GM12865 (cell line): Measurements from ENCODE around the gene PLP2.
A peak's percentile ranks its signal among the peaks of the same experiment; 100 is the strongest.
"Not testable (repeated sequence)": the region's sequence is repeated elsewhere in the genome, so short reads cannot be mapped to it uniquely, and the experiment has no call there.

Experiments used
- DNase-seq: peaks from one replicate; pipeline ENCODE4 v3.0.0; 2010; ENCODE audit warnings: low read depth
- H3K4me3 ChIP-seq: 2 replicates; pipeline ENCODE4 v1.5.1; 2011; ENCODE audit warnings: mild to moderate bottlenecking, low read depth, low read length, control low read depth
- TF ChIP-seq, protein P1 (sequence below): IDR thresholded peaks from 2 replicates; pipeline ENCODE4 v1.5.1; 2011; ENCODE audit warnings: low read length, control low read depth, low read depth, inconsistent platforms; ENCODE audit not compliant: insufficient read depth; ENCODE audit errors: missing control alignments

Gene PLP2, protein sequence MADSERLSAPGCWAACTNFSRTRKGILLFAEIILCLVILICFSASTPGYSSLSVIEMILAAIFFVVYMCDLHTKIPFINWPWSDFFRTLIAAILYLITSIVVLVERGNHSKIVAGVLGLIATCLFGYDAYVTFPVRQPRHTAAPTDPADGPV

DNA sequence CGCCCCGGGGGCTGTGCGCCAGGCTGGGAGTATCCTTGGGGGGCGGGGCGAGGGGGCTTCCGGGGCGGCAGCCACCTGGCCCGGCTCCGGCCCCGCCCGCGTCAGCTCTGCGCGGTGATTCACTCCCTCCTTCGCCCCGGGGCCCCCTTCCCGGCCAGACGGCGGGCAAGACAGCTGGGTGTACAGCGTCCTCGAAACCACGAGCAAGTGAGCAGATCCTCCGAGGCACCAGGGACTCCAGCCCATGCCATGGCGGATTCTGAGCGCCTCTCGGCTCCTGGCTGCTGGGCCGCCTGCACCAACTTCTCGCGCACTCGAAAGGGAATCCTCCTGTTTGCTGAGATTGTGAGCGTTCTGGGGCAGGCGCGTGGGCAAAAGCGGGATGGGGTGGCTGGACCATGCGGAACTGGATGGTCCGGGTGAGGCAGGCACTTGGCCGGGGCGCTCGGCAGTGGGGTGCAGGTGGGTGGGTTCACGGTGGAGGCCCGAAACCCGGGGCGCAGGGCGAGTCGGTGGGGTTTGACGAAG lies at the start of gene PLP2:
TSS of gene PLP2 (plus strand) at position 147 of the 528 bp plus-strand sequence. CDS start at position 250, 103 bp downstream.
- peak within 1 kb of the TSS; percentile 86 for H3K4me3 ChIP-seq
- DNase-seq = peak; percentile 69
- TF ChIP-seq, protein P1, sequence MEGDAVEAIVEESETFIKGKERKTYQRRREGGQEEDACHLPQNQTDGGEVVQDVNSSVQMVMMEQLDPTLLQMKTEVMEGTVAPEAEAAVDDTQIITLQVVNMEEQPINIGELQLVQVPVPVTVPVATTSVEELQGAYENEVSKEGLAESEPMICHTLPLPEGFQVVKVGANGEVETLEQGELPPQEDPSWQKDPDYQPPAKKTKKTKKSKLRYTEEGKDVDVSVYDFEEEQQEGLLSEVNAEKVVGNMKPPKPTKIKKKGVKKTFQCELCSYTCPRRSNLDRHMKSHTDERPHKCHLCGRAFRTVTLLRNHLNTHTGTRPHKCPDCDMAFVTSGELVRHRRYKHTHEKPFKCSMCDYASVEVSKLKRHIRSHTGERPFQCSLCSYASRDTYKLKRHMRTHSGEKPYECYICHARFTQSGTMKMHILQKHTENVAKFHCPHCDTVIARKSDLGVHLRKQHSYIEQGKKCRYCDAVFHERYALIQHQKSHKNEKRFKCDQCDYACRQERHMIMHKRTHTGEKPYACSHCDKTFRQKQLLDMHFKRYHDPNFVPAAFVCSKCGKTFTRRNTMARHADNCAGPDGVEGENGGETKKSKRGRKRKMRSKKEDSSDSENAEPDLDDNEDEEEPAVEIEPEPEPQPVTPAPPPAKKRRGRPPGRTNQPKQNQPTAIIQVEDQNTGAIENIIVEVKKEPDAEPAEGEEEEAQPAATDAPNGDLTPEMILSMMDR = no peak

DNA sequence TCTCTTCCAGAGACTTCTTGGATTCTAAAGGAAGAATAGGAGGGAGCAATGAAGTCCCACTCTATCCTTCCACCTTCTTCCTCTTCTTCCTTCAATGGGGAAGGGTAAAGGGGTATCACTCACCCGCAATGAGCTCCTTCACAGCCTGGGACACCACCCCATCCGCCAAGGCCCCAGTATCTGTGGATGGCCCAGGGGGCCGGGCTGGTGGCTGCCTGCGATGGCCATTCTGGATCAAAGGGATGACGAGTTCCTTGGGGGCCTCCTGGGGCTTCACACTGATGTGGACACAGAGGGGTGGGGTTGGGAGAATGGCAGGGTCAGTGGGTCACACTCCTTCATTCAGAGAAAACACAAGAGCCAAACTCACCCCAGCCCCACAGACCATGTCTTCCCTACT lies 49.2 kb upstream of the PLP2 start:
- H3K4me3 ChIP-seq = peak overlapping the region; percentile 91
- no peak for DNase-seq
- TF ChIP-seq, protein P1 = no peak

DNA sequence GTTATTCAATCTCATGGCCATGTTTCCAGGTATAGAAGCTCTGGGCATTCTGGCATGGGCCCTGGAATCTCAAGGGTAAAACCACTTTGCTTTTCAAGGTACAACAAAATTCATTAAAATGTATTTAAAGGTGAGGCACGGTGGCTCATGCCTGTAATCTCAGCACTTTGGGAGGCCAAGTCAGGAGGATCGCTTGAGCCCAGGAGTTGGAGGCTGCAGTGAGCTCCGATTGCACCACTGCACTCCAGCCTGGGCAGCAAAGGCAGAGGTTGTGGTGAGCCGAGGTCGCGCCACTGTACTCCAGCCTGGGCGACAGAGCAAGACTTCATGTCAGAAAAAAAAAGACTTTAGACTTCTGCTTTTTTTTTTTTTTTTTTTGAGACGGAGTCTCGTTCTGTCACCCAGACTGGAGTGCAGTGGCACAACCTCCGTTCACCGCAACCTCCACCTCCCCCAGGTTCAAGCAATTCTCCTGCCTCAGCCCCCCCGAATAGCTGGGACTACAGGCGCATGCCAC lies 43.9 kb upstream of the PLP2 start:
- DNase-seq, H3K4me3 ChIP-seq: not testable (repeated sequence)

DNA sequence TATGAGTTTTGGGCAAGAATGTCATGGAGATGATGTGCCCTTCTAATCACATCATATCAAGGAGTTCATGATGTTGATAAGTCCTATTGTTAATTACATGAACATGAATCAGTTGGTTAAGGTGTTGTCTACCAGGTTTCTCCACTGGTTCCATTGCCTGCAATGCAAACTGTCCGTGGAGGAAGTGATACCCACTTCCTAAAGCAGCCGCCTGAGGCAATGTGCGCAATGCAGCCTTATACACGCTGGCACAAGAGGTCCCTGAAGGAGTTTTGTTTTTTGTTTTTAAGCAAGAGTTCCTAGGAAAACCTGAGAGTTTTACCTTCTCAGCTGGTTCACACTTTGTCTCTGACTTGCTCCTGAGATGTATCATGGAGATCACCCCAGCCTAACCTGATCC lies 42.3 kb upstream of the PLP2 start:
- no peak overlapping the region for H3K4me3 ChIP-seq
- TF ChIP-seq, protein P1 = no peak
- DNase-seq = no peak

DNA sequence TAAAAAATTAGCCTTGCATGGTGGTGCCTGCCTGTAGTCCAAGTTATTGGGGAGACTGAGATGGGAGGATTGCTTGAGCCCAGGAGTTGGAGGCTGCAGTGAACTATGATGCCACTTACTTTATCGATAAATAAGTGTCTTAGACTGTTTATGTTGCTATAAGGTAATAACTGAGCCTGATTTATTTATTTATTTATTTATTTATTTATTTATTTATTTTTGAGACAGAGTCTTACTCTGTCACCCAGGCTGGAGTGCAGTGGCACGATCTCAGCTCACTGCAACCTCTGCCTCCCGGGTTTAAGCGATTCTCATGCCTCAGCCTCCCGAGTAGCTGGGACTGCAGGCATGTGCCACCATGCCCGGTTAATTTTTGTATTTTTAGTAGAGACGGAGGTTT lies 39.4 kb upstream of the PLP2 start:
- not testable (repeated sequence) for H3K4me3 ChIP-seq, DNase-seq

DNA sequence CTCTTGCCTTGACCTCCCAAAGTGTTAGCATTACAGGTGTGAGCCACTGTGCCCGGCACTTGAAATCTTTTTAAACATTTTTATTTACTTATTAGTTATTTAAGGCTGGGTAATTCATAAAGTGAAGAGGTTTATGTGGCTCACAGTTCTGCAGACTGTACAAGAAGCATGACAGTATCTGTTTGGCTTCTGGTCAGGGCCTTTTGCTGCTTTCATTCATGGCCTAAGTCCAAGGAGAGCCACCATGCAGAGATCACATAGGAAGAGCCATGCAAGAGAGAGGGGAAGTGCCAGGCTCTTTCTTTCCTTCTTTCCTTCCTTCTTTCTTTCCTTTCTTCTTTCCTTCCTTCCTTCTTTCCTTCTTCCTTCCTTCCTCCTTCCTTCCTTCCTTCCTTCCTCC lies 37.9 kb upstream of the PLP2 start:
- TF ChIP-seq, protein P1 = no peak
- no peak for DNase-seq
- H3K4me3 ChIP-seq = no peak overlapping the region

DNA sequence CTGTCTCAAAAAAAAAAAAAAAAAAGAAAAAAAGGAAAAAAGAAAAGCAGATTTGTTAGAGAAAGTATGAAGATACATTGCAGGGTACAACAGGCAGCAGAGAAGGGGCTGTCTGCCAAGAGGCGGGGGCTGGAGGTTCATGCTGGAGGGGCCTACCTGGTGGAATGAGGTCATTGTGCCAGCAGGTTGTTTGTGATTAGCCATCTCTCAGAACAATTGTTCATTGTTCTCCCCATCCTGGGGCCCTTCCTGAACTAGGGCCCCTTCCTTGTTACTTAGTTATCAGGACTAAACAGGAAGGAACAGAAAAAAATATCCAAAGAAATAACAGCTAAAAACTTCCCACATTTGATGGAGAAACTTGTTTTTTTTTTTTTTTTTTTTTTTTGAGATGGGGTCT lies 34.2 kb upstream of the PLP2 start:
- TF ChIP-seq, protein P1 = no peak

DNA sequence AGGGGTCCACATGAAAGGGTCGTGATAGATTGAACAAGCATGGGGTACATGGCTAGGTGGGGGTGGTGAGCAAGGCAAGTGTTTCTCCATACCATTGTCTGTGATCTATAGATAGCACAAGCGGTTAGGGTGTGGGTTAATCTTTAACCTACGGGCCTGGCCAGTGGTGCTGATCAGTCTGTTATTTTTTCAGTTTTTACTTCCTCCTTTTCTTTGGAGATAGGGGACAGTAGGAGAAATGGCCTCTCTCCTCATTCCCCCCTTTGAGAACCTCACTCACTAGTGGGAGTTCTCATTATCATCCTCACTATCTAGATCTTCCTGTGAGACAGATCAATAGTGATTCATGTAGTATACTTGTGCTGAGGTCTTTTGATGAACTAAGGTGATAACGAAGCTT lies 32.0 kb upstream of the PLP2 start:
- H3K4me3 ChIP-seq = no peak overlapping the region
- no peak for DNase-seq
- TF ChIP-seq, protein P1 = no peak

More for the DNA sequence above, 34.2 kb upstream of the PLP2 start:
- DNase-seq = no peak
- H3K4me3 ChIP-seq = no peak overlapping the region
